GM23338 (cell line): ENCODE data around the gene MOB3C. TPM values are rescaled to one million over a fixed set of nuclear protein-coding genes. Genes with fewer than 3 reads are reported as not detected.

ENCODE experiments used
- ATAC-seq: fragments of 200-7000 bp; cut with Tn5 transposase; 3 replicates; pipeline ENCODE4 v1.9.1; 2020
- DNase-seq: peaks from one replicate; pipeline ENCODE4 v3.0.0-alpha.2; 2015; ENCODE audit warnings: low spot score
- H2AFZ ChIP-seq: fragments of 200-600 bp; sonication (generic); 2 replicates; pipeline ENCODE4 v1.8.0; 2016; ENCODE audit warnings: antibody characterized with exemption, mild to moderate bottlenecking, moderate library complexity
- H3F3A ChIP-seq: fragments of 200-600 bp; sonication (generic); replicated peaks from 2 replicates; pipeline ENCODE4 v1.8.0; 2017; ENCODE audit warnings: antibody characterized with exemption, mixed run types, low read depth
- H3K27ac ChIP-seq: fragments of 200-600 bp; sonication (generic); 2 replicates; pipeline ENCODE4 v1.6.1; 2016; ENCODE audit warnings: low read depth
- H3K27me3 ChIP-seq: fragments of 200-600 bp; sonication (generic); 2 replicates; pipeline ENCODE4 v1.8.0; 2016; ENCODE audit warnings: mild to moderate bottlenecking, mixed run types, moderate library complexity; ENCODE audit not compliant: insufficient read depth
- H3K36me3 ChIP-seq: fragments of 200-600 bp; sonication (generic); 2 replicates; pipeline ENCODE4 v1.8.0; 2016; ENCODE audit warnings: mild to moderate bottlenecking; ENCODE audit not compliant: insufficient read depth
- H3K4me1 ChIP-seq: fragments of 200-600 bp; sonication (generic); 2 replicates; pipeline ENCODE4 v1.8.0; 2016; ENCODE audit warnings: mild to moderate bottlenecking, moderate library complexity; ENCODE audit not compliant: insufficient read depth
- H3K4me2 ChIP-seq: fragments of 200-600 bp; sonication (generic); 2 replicates; pipeline ENCODE4 v1.7.1; 2017; ENCODE audit warnings: mixed run types
- H3K4me3 ChIP-seq: fragments of 200-600 bp; sonication (generic); 2 replicates; pipeline ENCODE4 v1.6.1; 2016; ENCODE audit warnings: mixed run types
- H3K79me2 ChIP-seq: fragments of 200-600 bp; sonication (generic); replicated peaks from 2 replicates; pipeline ENCODE4 v1.8.0; 2017; ENCODE audit warnings: mild to moderate bottlenecking; ENCODE audit not compliant: insufficient read depth
- H3K9me2 ChIP-seq: fragments of 200-600 bp; sonication (generic); 2 replicates; pipeline ENCODE4 v1.8.0; 2017; ENCODE audit not compliant: insufficient read depth
- H4K20me1 ChIP-seq: fragments of 200-600 bp; sonication (generic); replicated peaks from 2 replicates; pipeline ENCODE4 v1.8.0; 2017; ENCODE audit warnings: mild to moderate bottlenecking; ENCODE audit not compliant: insufficient read depth
- H3K27ac Mint-ChIP-seq: 2 replicates; pipeline ENCODE4 v1.8.0; 2020; ENCODE audit warnings: inconsistent platforms, mild to moderate bottlenecking, moderate library complexity, mixed read lengths
- H3K27me3 Mint-ChIP-seq: 3 replicates; pipeline ENCODE4 v1.8.0; 2022; ENCODE audit warnings: low read depth, mild to moderate bottlenecking, moderate library complexity, mixed read lengths, inconsistent platforms; ENCODE audit not compliant: insufficient read depth, poor library complexity
- H3K36me3 Mint-ChIP-seq: 3 replicates; pipeline ENCODE4 v1.8.0; 2021; ENCODE audit warnings: low read depth, mild to moderate bottlenecking, inconsistent platforms, moderate library complexity, mixed read lengths
- H3K4me1 Mint-ChIP-seq: 3 replicates; pipeline ENCODE4 v1.8.0; 2020; ENCODE audit warnings: mild to moderate bottlenecking, inconsistent platforms, mixed read lengths
- H3K4me3 Mint-ChIP-seq: 3 replicates; pipeline ENCODE4 v1.8.0; 2021; ENCODE audit warnings: moderate library complexity, mild to moderate bottlenecking, inconsistent platforms, mixed read lengths
- H3K9me3 Mint-ChIP-seq: 3 replicates; pipeline ENCODE4 v1.8.0; 2020; ENCODE audit warnings: moderate library complexity, mild to moderate bottlenecking, inconsistent platforms, mixed read lengths
- CREB1 ChIP-seq: fragments of 250-450 bp; sonication (Bioruptor Pico); IDR thresholded peaks from 2 replicates; pipeline ENCODE4 v1.5.0; 2020; ENCODE audit warnings: low read depth, mild to moderate bottlenecking, moderate library complexity
- EZH2 ChIP-seq: fragments of 200-600 bp; sonication (generic); IDR thresholded peaks from one replicate; pipeline ENCODE4 v1.8.0; 2017; ENCODE audit warnings: antibody characterized with exemption, mild to moderate bottlenecking, low read depth; ENCODE audit not compliant: unreplicated experiment
- NANOG ChIP-seq: IDR thresholded peaks from 2 replicates; pipeline ENCODE4 v1.6.1; 2016; ENCODE audit warnings: antibody characterized with exemption, borderline replicate concordance
- POLR2AphosphoS5 ChIP-seq: IDR thresholded peaks from 2 replicates; pipeline ENCODE4 v1.6.1; 2016; ENCODE audit warnings: antibody characterized with exemption, low read depth
- STAT1 ChIP-seq: IDR thresholded peaks from one replicate; pipeline ENCODE4 v1.6.1; 2016; ENCODE audit warnings: antibody characterized with exemption; ENCODE audit not compliant: unreplicated experiment
- ZNF114 ChIP-seq: fragments of 250-450 bp; sonication (Bioruptor Pico); IDR thresholded peaks from 2 replicates; pipeline ENCODE4 v1.5.0; 2020; ENCODE audit warnings: mild to moderate bottlenecking, moderate library complexity
- ZNF331 ChIP-seq: fragments of 250-450 bp; sonication (Bioruptor Pico); IDR thresholded peaks from 2 replicates; pipeline ENCODE4 v1.5.0; 2020; ENCODE audit warnings: low read depth, mild to moderate bottlenecking, moderate library complexity
- polyA plus RNA-seq: library from polyadenylated mRNA; unstranded; fragments of >200 nt; fragmentation: Nextera tagmentation; extraction: Ambion mirVana; gene quantifications from 2 replicates; pipeline ENCODE4 v1.2.1, GENCODE V29; 2016
- total RNA-seq: library from RNA; depleted of rRNA; stranded (reverse); fragments of >200 nt; shearing (Covaris generic); gene quantifications from 2 replicates; pipeline ENCODE4 v1.2.3, GENCODE V29; 2014
- TF ChIP-seq, protein P1 (sequence below), 2 experiments: fragments of 200-600 bp in 1 of 2; sonication (generic) in 1 of 2; conservative IDR thresholded peaks; 2 replicates each; pipeline versions ENCODE4 v1.5.1 to v1.6.1; 2016 to 2017; ENCODE audit warnings: antibody characterized with exemption in 2 of 2, low read depth in 2 of 2, mild to moderate bottlenecking in 2 of 2, moderate library complexity in 1 of 2
- TF ChIP-seq, protein P2 (sequence below): fragments of 250-450 bp; sonication (Bioruptor Pico); IDR thresholded peaks from 2 replicates; pipeline ENCODE4 v1.5.0; 2020; ENCODE audit warnings: mild to moderate bottlenecking, moderate library complexity

Gene MOB3C
- total and polyA plus RNA-seq, 2 experiments from 2014 or later, result 1.1 to 6.2 TPM

DNA sequence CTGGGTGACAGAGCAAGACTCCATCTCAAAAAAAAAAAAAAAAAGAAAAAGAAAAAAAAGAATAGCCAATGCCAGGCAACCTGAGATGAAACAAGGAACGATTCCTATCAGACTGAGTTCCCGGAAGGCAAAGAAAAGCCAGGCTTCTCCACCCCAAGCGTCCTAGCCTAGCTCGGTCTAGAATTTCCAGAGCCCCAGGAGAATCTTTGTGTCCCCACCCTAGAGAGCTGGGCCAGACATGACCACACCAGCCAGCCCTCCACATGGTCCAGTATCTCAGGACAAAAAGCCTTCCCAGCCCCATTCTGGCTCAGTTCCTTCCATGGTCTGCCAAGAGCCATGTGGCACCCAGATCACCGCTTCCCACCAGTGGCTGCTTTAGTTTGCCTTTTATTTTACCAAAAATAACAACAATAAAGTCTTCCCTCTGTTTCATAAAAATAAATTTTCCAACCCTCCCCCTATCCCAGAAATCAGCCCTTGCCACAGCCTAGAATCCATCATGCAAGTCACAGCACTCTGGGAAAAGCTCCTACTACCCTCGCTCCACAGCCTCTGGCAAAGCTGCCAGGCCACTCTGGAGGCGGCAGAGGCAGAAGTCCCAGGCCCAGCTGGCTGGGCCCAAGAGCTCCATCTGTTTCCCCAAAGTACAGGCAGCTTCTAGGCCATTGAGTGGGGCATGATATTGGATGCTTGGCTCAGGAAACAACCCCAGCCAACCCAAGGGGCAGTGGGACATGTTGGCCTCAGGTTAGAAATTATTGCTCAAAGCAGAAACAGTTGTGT lies 9.1 kb downstream of the MOB3C start:
- ATAC-seq (no peak), DNase-seq (no peak)
- no peaks in the 10 kb centered on the region for H3K79me2 ChIP-seq
- no peak overlapping the region for H3K4me2 ChIP-seq
- H3K9me2 ChIP-seq, result no peaks in the 10 kb centered on the region
- peaks cover 14% of the 10 kb centered on the region for H3K4me1 ChIP-seq
- no peaks in the 10 kb centered on the region for H4K20me1 ChIP-seq
- no peak overlapping the region for H3K27ac ChIP-seq
- Mint-ChIP-seq H3K4me1 (peaks cover 38% of the 10 kb centered on the region), H3K36me3 (peaks cover 17% of the 10 kb centered on the region), H3K4me3 (no peak overlapping the region), H3K27me3 (peaks cover 19% of the 10 kb centered on the region), H3K9me3 (no peaks in the 10 kb centered on the region), H3K27ac (no peak overlapping the region)
- H3K4me3 ChIP-seq, result no peak overlapping the region
- H3K36me3 ChIP-seq, result no peaks in the 10 kb centered on the region
- no peak overlapping the region for H2AFZ ChIP-seq
- no peaks in the 10 kb centered on the region for H3F3A ChIP-seq
- H3K27me3 ChIP-seq, result no peaks in the 10 kb centered on the region
- TF ChIP-seq, protein P1, sequence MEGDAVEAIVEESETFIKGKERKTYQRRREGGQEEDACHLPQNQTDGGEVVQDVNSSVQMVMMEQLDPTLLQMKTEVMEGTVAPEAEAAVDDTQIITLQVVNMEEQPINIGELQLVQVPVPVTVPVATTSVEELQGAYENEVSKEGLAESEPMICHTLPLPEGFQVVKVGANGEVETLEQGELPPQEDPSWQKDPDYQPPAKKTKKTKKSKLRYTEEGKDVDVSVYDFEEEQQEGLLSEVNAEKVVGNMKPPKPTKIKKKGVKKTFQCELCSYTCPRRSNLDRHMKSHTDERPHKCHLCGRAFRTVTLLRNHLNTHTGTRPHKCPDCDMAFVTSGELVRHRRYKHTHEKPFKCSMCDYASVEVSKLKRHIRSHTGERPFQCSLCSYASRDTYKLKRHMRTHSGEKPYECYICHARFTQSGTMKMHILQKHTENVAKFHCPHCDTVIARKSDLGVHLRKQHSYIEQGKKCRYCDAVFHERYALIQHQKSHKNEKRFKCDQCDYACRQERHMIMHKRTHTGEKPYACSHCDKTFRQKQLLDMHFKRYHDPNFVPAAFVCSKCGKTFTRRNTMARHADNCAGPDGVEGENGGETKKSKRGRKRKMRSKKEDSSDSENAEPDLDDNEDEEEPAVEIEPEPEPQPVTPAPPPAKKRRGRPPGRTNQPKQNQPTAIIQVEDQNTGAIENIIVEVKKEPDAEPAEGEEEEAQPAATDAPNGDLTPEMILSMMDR (conservative IDR thresholded peaks at IDR 0.05; ENCODE audit: low read depth in 2 of 2), result no peak
- no peak for TF ChIP-seq STAT1
- no peak for TF ChIP-seq POLR2AphosphoS5
- TF ChIP-seq CREB1 (CRISPR knock-in tag), result no peak

DNA sequence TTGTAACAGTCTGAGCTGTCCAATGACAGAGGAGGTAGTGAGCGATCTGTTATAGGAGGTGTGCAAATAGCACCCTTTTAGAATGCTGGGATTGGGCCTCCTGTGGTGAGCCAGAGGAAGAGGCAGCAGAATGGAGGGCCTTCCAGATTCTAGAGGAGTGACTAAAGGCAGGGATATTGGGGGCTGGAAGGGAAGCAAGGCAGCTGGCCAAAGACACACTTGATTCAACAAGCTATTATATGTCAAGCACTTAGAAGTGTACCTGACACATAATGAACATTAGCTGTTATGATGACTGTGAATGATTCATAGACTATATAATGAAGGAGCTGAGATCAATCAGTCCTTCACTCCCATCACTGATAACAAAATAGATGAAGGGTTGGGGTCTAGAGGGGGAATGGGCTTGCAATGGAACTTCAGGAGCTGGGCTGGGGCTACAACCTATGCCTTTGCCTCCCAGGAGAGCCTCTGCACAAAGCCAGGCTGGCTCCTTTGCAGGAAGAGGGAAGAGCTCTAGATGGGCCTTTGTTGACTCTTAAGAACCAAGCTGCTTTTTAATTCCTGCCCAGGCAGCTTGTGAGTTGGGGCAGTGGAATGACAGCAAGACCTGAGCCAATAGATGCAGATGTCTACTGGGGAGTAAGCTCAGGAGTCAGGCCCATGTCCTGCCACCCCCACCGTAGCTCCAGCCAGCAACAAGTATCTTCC lies 10.2 kb downstream of the MOB3C start:
- Histone ChIP-seq H2AFZ (no peak overlapping the region), H3K4me3 (no peak overlapping the region), H3K4me1 (peaks cover 12% of the 10 kb centered on the region), H3K27me3 (no peaks in the 10 kb centered on the region), H3K9me2 (no peaks in the 10 kb centered on the region), H4K20me1 (no peaks in the 10 kb centered on the region), H3K79me2 (no peaks in the 10 kb centered on the region), H3K4me2 (no peak overlapping the region), H3K27ac (no peak overlapping the region), H3K36me3 (no peaks in the 10 kb centered on the region), H3F3A (no peaks in the 10 kb centered on the region)
- H3K27ac Mint-ChIP-seq, result no peak overlapping the region; the same call in 1 of the 2 replicates
- H3K9me3 Mint-ChIP-seq, result no peaks in the 10 kb centered on the region
- H3K4me3 Mint-ChIP-seq, result no peak overlapping the region
- peaks cover 28% of the 10 kb centered on the region for H3K4me1 Mint-ChIP-seq
- peaks cover 17% of the 10 kb centered on the region for H3K36me3 Mint-ChIP-seq
- H3K27me3 Mint-ChIP-seq, result peaks cover 19% of the 10 kb centered on the region
- ATAC-seq, result no peak
- no peak for DNase-seq
- TF ChIP-seq, protein P2, sequence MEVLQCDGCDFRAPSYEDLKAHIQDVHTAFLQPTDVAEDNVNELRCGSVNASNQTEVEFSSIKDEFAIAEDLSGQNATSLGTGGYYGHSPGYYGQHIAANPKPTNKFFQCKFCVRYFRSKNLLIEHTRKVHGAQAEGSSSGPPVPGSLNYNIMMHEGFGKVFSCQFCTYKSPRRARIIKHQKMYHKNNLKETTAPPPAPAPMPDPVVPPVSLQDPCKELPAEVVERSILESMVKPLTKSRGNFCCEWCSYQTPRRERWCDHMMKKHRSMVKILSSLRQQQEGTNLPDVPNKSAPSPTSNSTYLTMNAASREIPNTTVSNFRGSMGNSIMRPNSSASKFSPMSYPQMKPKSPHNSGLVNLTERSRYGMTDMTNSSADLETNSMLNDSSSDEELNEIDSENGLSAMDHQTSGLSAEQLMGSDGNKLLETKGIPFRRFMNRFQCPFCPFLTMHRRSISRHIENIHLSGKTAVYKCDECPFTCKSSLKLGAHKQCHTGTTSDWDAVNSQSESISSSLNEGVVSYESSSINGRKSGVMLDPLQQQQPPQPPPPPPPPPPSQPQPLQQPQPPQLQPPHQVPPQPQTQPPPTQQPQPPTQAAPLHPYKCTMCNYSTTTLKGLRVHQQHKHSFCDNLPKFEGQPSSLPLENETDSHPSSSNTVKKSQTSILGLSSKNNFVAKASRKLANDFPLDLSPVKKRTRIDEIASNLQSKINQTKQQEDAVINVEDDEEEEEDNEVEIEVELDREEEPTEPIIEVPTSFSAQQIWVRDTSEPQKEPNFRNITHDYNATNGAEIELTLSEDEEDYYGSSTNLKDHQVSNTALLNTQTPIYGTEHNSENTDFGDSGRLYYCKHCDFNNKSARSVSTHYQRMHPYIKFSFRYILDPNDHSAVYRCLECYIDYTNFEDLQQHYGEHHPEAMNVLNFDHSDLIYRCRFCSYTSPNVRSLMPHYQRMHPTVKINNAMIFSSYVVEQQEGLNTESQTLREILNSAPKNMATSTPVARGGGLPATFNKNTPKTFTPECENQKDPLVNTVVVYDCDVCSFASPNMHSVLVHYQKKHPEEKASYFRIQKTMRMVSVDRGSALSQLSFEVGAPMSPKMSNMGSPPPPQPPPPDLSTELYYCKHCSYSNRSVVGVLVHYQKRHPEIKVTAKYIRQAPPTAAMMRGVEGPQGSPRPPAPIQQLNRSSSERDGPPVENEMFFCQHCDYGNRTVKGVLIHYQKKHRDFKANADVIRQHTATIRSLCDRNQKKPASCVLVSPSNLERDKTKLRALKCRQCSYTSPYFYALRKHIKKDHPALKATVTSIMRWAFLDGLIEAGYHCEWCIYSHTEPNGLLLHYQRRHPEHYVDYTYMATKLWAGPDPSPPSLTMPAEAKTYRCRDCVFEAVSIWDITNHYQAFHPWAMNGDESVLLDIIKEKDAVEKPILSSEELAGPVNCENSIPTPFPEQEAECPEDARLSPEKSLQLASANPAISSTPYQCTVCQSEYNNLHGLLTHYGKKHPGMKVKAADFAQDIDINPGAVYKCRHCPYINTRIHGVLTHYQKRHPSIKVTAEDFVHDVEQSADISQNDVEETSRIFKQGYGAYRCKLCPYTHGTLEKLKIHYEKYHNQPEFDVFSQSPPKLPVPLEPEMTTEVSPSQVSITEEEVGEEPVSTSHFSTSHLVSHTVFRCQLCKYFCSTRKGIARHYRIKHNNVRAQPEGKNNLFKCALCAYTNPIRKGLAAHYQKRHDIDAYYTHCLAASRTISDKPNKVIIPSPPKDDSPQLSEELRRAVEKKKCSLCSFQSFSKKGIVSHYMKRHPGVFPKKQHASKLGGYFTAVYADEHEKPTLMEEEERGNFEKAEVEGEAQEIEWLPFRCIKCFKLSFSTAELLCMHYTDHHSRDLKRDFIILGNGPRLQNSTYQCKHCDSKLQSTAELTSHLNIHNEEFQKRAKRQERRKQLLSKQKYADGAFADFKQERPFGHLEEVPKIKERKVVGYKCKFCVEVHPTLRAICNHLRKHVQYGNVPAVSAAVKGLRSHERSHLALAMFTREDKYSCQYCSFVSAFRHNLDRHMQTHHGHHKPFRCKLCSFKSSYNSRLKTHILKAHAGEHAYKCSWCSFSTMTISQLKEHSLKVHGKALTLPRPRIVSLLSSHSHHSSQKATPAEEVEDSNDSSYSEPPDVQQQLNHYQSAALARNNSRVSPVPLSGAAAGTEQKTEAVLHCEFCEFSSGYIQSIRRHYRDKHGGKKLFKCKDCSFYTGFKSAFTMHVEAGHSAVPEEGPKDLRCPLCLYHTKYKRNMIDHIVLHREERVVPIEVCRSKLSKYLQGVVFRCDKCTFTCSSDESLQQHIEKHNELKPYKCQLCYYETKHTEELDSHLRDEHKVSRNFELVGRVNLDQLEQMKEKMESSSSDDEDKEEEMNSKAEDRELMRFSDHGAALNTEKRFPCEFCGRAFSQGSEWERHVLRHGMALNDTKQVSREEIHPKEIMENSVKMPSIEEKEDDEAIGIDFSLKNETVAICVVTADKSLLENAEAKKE (CRISPR knock-in tag), result no peak
- TF ChIP-seq NANOG (no peak), ZNF331 (CRISPR knock-in tag) (no peak), CREB1 (CRISPR knock-in tag) (no peak), EZH2 (no peak), POLR2AphosphoS5 (no peak), ZNF114 (CRISPR knock-in tag) (no peak)
- TF ChIP-seq, protein P1 (conservative IDR thresholded peaks at IDR 0.05; ENCODE audit: low read depth in 2 of 2), result no peak
